Effector memory CD4-positive, alpha-beta T cell (primary cell): ENCODE results near the gene XRRA1.
A peak's percentile ranks its signal among the peaks of the same experiment; 100 is the strongest.

Experiments
- DNase-seq, 3 donors: peaks; one replicate each; pipeline ENCODE4 v3.0.0-alpha.2; 2020
- H3K27ac ChIP-seq: 2 replicates; pipeline ENCODE4 v1.7.0; 2013; ENCODE audit warnings: mild to moderate bottlenecking, low read length, moderate library complexity; ENCODE audit not compliant: insufficient read depth, poor library complexity, severe bottlenecking
- H3K27me3 ChIP-seq: replicated peaks from 2 replicates; pipeline ENCODE4 v1.7.0; 2013; ENCODE audit warnings: mild to moderate bottlenecking, low read length; ENCODE audit not compliant: insufficient read depth, control insufficient read depth, poor library complexity, severe bottlenecking
- H3K36me3 ChIP-seq: 2 replicates; pipeline ENCODE4 v1.7.0; 2013; ENCODE audit warnings: mild to moderate bottlenecking, low read length, moderate library complexity; ENCODE audit not compliant: control insufficient read depth, insufficient read depth
- H3K4me1 ChIP-seq: 2 replicates; pipeline ENCODE4 v1.7.0; 2013; ENCODE audit warnings: low read length, mild to moderate bottlenecking; ENCODE audit not compliant: control insufficient read depth, insufficient read depth, poor library complexity, severe bottlenecking
- H3K4me3 ChIP-seq: 2 replicates; pipeline ENCODE4 v1.7.0; 2013; ENCODE audit warnings: low read length, low read depth, mild to moderate bottlenecking; ENCODE audit not compliant: insufficient read depth, poor library complexity, severe bottlenecking
- H3K9me3 ChIP-seq: 2 replicates; pipeline ENCODE4 v1.7.0; 2013; ENCODE audit warnings: mild to moderate bottlenecking, low read length, moderate library complexity; ENCODE audit not compliant: control insufficient read depth

XRRA1 gene

GRCh38 chr11:74935285-74935684, 13.6 kb downstream of the XRRA1 start:
- Histone ChIP-seq H3K36me3 (peaks cover 44% of the 10 kb centered on the region), H3K9me3 (no peaks in the 10 kb centered on the region), H3K27ac (no peak overlapping the region), H3K27me3 (no peaks in the 10 kb centered on the region), H3K4me3 (no peak overlapping the region), H3K4me1 (no peaks in the 10 kb centered on the region)
- DNase-seq = no peak

- peaks cover 41% of the 10 kb centered on the region for H3K36me3 ChIP-seq
- no peaks in the 10 kb centered on the region for H3K27me3 ChIP-seq
- no peak for DNase-seq
- no peaks in the 10 kb centered on the region for H3K9me3 ChIP-seq
- H3K4me1 ChIP-seq = no peaks in the 10 kb centered on the region
- H3K4me3 ChIP-seq = no peak overlapping the region
- no peak overlapping the region for H3K27ac ChIP-seq
Observed at GRCh38 chr11:74933765-74934164, 15.1 kb downstream of the XRRA1 start.

GRCh38 chr11:74932797-74933196, 16.1 kb downstream of the XRRA1 start:
- no peaks in the 10 kb centered on the region for H3K9me3 ChIP-seq
- no peak overlapping the region for H3K27ac ChIP-seq
- H3K4me3 ChIP-seq = no peak overlapping the region
- H3K27me3 ChIP-seq = no peaks in the 10 kb centered on the region
- peaks cover 41% of the 10 kb centered on the region for H3K36me3 ChIP-seq
- no peaks in the 10 kb centered on the region for H3K4me1 ChIP-seq
- no peak for DNase-seq

GRCh38 chr11:74932169-74932568, 16.7 kb downstream of the XRRA1 start:
- H3K27me3 ChIP-seq = no peaks in the 10 kb centered on the region
- H3K36me3 ChIP-seq = peaks cover 41% of the 10 kb centered on the region
- no peak overlapping the region for H3K27ac ChIP-seq
- H3K4me3 ChIP-seq = no peak overlapping the region
- H3K9me3 ChIP-seq = no peaks in the 10 kb centered on the region
- H3K4me1 ChIP-seq = no peaks in the 10 kb centered on the region
- DNase-seq = no peak

- Histone ChIP-seq H3K9me3 (no peaks in the 10 kb centered on the region), H3K27me3 (no peaks in the 10 kb centered on the region), H3K27ac (no peak overlapping the region), H3K4me1 (no peaks in the 10 kb centered on the region), H3K4me3 (no peak overlapping the region), H3K36me3 (peaks cover 24% of the 10 kb centered on the region)
- peak; percentile 16 to 56 (median 23) for DNase-seq
Observed at GRCh38 chr11:74929431-74930363, 19.2 kb downstream of the XRRA1 start.

- H3K27ac ChIP-seq = no peak overlapping the region
- peaks cover 8% of the 10 kb centered on the region for H3K36me3 ChIP-seq
- H3K4me1 ChIP-seq = no peaks in the 10 kb centered on the region
- H3K27me3 ChIP-seq = no peaks in the 10 kb centered on the region
- H3K4me3 ChIP-seq = no peak overlapping the region
- H3K9me3 ChIP-seq = no peaks in the 10 kb centered on the region
- no peak for DNase-seq
Observed at GRCh38 chr11:74927496-74927895, 21.4 kb downstream of the XRRA1 start.

- no peaks in the 10 kb centered on the region for H3K27me3 ChIP-seq
- no peak overlapping the region for H3K27ac ChIP-seq
- H3K36me3 ChIP-seq = peaks cover 5% of the 10 kb centered on the region
- no peaks in the 10 kb centered on the region for H3K4me1 ChIP-seq
- H3K9me3 ChIP-seq = no peaks in the 10 kb centered on the region
- no peak overlapping the region for H3K4me3 ChIP-seq
- DNase-seq = no peak
Observed at GRCh38 chr11:74926304-74927030, 22.4 kb downstream of the XRRA1 start.

GRCh38 chr11:74925281-74925680, 23.6 kb downstream of the XRRA1 start:
- H3K27me3 ChIP-seq = no peaks in the 10 kb centered on the region
- H3K9me3 ChIP-seq = no peaks in the 10 kb centered on the region
- H3K4me3 ChIP-seq = no peak overlapping the region
- H3K27ac ChIP-seq = no peak overlapping the region
- peaks cover 5% of the 10 kb centered on the region for H3K36me3 ChIP-seq
- no peaks in the 10 kb centered on the region for H3K4me1 ChIP-seq
- DNase-seq = no peak

- no peak overlapping the region for H3K4me3 ChIP-seq
- no peak for DNase-seq
- peaks cover 7% of the 10 kb centered on the region for H3K36me3 ChIP-seq
- no peaks in the 10 kb centered on the region for H3K4me1 ChIP-seq
- H3K27me3 ChIP-seq = no peaks in the 10 kb centered on the region
- no peaks in the 10 kb centered on the region for H3K9me3 ChIP-seq
- H3K27ac ChIP-seq = no peak overlapping the region
Observed at GRCh38 chr11:74923125-74923524, 25.8 kb downstream of the XRRA1 start.

GRCh38 chr11:74909812-74910211, 39.1 kb downstream of the XRRA1 start:
- Histone ChIP-seq H3K9me3 (no peaks in the 10 kb centered on the region), H3K27me3 (no peaks in the 10 kb centered on the region), H3K36me3 (peaks cover 25% of the 10 kb centered on the region), H3K27ac (no peak overlapping the region), H3K4me3 (no peak overlapping the region), H3K4me1 (no peaks in the 10 kb centered on the region)
- DNase-seq = no peak
